Measurements from ENCODE around the gene PRMT2.

PRMT2 gene

GRCh38 chr21:46635324-46636180, at the start of gene PRMT2:
TSS of gene PRMT2 (plus strand) at chr21:46635674. CDS start at chr21:46636952, 1,278 bp downstream.
- TF ChIP-seq CTCF (IDR thresholded peaks at IDR 0.05; ENCODE audit: control insufficient read depth, extremely low read depth, insufficient read depth) = no peak
- peak; percentile 78 for DNase-seq (ENCODE audit: low read depth)
- H3K4me3 ChIP-seq (ENCODE audit: low read depth, low read length) = peak within 1 kb of the TSS; percentile 75

- DNase-seq (ENCODE audit: low read depth) = no peak
- no peak overlapping the region for H3K4me3 ChIP-seq (ENCODE audit: low read depth, low read length)
- no peak for TF ChIP-seq CTCF (IDR thresholded peaks at IDR 0.05; ENCODE audit: control insufficient read depth, extremely low read depth, insufficient read depth)
Measured at GRCh38 chr21:46594276-46594675, 41.2 kb upstream of the PRMT2 start.

GRCh38 chr21:46596201-46596600, 39.3 kb upstream of the PRMT2 start:
- no peak for TF ChIP-seq CTCF (IDR thresholded peaks at IDR 0.05; ENCODE audit: control insufficient read depth, extremely low read depth, insufficient read depth)
- no peak for DNase-seq (ENCODE audit: low read depth)
- no peak overlapping the region for H3K4me3 ChIP-seq (ENCODE audit: low read depth, low read length)

GRCh38 chr21:46597031-46597430, 38.4 kb upstream of the PRMT2 start:
- no peak for DNase-seq (ENCODE audit: low read depth)
- no peak overlapping the region for H3K4me3 ChIP-seq (ENCODE audit: low read depth, low read length)
- TF ChIP-seq CTCF (IDR thresholded peaks at IDR 0.05; ENCODE audit: control insufficient read depth, extremely low read depth, insufficient read depth) = no peak

GRCh38 chr21:46597896-46598343, 37.6 kb upstream of the PRMT2 start:
- DNase-seq (ENCODE audit: low read depth) = no peak
- H3K4me3 ChIP-seq (ENCODE audit: low read depth, low read length) = no peak overlapping the region
- TF ChIP-seq CTCF (IDR thresholded peaks at IDR 0.05; ENCODE audit: control insufficient read depth, extremely low read depth, insufficient read depth) = no peak

- DNase-seq (ENCODE audit: low read depth) = no peak
- TF ChIP-seq CTCF (IDR thresholded peaks at IDR 0.05; ENCODE audit: control insufficient read depth, extremely low read depth, insufficient read depth) = no peak
- H3K4me3 ChIP-seq (ENCODE audit: low read depth, low read length) = no peak overlapping the region
Measured at GRCh38 chr21:46598581-46599572, 36.6 kb upstream of the PRMT2 start.

Measured in LNCaP clone FGC (cell line).